HepG2 (cell line): ENCODE measurements around the gene PRKAR1B. TPM values are rescaled to one million over a fixed set of nuclear protein-coding genes. Genes with fewer than 3 reads are reported as not detected.

Experiments used
- AKAP8 ChIP-seq: sonication (generic); formaldehyde crosslinking; IDR thresholded peaks from 2 replicates; pipeline ENCODE4 v1.5.1; 2020; ENCODE audit warnings: mild to moderate bottlenecking, missing genetic modification reagents
- BHLHE40 ChIP-seq: IDR thresholded peaks from 2 replicates; pipeline ENCODE4 v1.6.1; 2011; ENCODE audit warnings: low read length, improper control_type of control experiment
- BRCA1 ChIP-seq: sonication (generic); formaldehyde crosslinking; IDR thresholded peaks from 2 replicates; pipeline ENCODE4 v1.4.0; 2020; ENCODE audit warnings: missing genetic modification reagents
- EED ChIP-seq: sonication (generic); formaldehyde crosslinking; IDR thresholded peaks from 2 replicates; pipeline ENCODE4 v1.5.0; 2020; ENCODE audit warnings: mild to moderate bottlenecking, missing genetic modification reagents
- FOXC1 ChIP-seq: sonication (generic); formaldehyde crosslinking; IDR thresholded peaks from 2 replicates; pipeline ENCODE4 v1.8.0; 2022; ENCODE audit warnings: mild to moderate bottlenecking, missing genetic modification reagents, borderline replicate concordance
- JARID2 ChIP-seq: sonication (generic); formaldehyde crosslinking; IDR thresholded peaks from 2 replicates; pipeline ENCODE4 v1.8.1; 2023; ENCODE audit warnings: missing genetic modification reagents, inconsistent platforms; ENCODE audit not compliant: insufficient replicate concordance
- NFYB ChIP-seq: sonication (generic); formaldehyde crosslinking; IDR thresholded peaks from 2 replicates; pipeline ENCODE4 v1.4.0; 2020; ENCODE audit warnings: missing genetic modification reagents
- RBFOX2 ChIP-seq: fragments of 200-400 bp; formaldehyde crosslinking; IDR thresholded peaks from 2 replicates; pipeline ENCODE4 v1.6.1; 2017; ENCODE audit warnings: low read depth, mild to moderate bottlenecking, low read length
- SMAD9 ChIP-seq: sonication (generic); formaldehyde crosslinking; IDR thresholded peaks from 2 replicates; pipeline ENCODE4 v1.5.1; 2020; ENCODE audit warnings: mild to moderate bottlenecking, missing genetic modification reagents
- TEAD3 ChIP-seq: optimal IDR thresholded peaks from 2 replicates; pipeline ENCODE3; 2016; ENCODE audit warnings: borderline replicate concordance
- ZNF33B ChIP-seq: sonication (generic); formaldehyde crosslinking; IDR thresholded peaks from 2 replicates; pipeline ENCODE4 v1.5.1; 2020; ENCODE audit warnings: mild to moderate bottlenecking, missing genetic modification reagents
- ZNF34 ChIP-seq: sonication (generic); formaldehyde crosslinking; IDR thresholded peaks from 2 replicates; pipeline ENCODE4 v1.4.0; 2020; ENCODE audit warnings: mild to moderate bottlenecking, missing genetic modification reagents, borderline replicate concordance
- ZNF382 ChIP-seq: sonication (generic); formaldehyde crosslinking; IDR thresholded peaks from 2 replicates; pipeline ENCODE4 v1.5.0; 2020; ENCODE audit warnings: missing genetic modification reagents, mild to moderate bottlenecking, borderline replicate concordance
- ZNF496 ChIP-seq: sonication (generic); formaldehyde crosslinking; IDR thresholded peaks from 2 replicates; pipeline ENCODE4 v1.8.1; 2023; ENCODE audit warnings: mild to moderate bottlenecking, moderate library complexity, missing genetic modification reagents; ENCODE audit not compliant: insufficient replicate concordance
- ZNF891 ChIP-seq: sonication (generic); formaldehyde crosslinking; IDR thresholded peaks from 2 replicates; pipeline ENCODE4 v1.5.0; 2020; ENCODE audit warnings: mild to moderate bottlenecking, missing genetic modification reagents
- ZSCAN20 ChIP-seq: sonication (generic); formaldehyde crosslinking; IDR thresholded peaks from 2 replicates; pipeline ENCODE4 v1.4.0; 2020; ENCODE audit warnings: missing genetic modification reagents, mild to moderate bottlenecking, borderline replicate concordance
- polyA plus RNA-seq, 8 experiments: library from polyadenylated mRNA; depleted of rRNA in 3 of 8; stranded (reverse) in 7 of 8; unstranded in 1 of 8; fragments of >200 nt; fragmentation: Illumina TruSeq in 4 of 8; extraction: Trizol in 4 of 8; gene quantifications; 2 replicates each; pipeline versions ENCODE4 v1.2.1 to v1.2.3, GENCODE V29; 2011 to 2016; ENCODE audit warnings: low read depth in 4 of 8, missing spikeins in 1 of 8, mixed read lengths in 1 of 8; ENCODE audit not compliant: insufficient read depth in 1 of 8
- total RNA-seq, 5 experiments: library from RNA; depleted of rRNA; stranded (reverse); fragments of >200 nt; fragmentation: Illumina TruSeq; extraction: Trizol; gene quantifications; 2 replicates each; pipeline ENCODE4 v1.2.3, GENCODE V29; 2016; ENCODE audit warnings: low read depth in 1 of 5
- TF ChIP-seq, protein P1 (sequence below): sonication (generic); formaldehyde crosslinking; IDR thresholded peaks from 2 replicates; pipeline ENCODE4 v1.4.0; 2020; ENCODE audit warnings: missing genetic modification reagents
- TF ChIP-seq, protein P2 (sequence below): sonication (generic); formaldehyde crosslinking; IDR thresholded peaks from 2 replicates; pipeline ENCODE4 v1.4.0; 2020; ENCODE audit warnings: missing genetic modification reagents, borderline replicate concordance
- TF ChIP-seq, protein P3 (sequence below): sonication (generic); formaldehyde crosslinking; IDR thresholded peaks from 2 replicates; pipeline ENCODE4 v1.4.0; 2020; ENCODE audit warnings: low read depth, mild to moderate bottlenecking, missing genetic modification reagents
- TF ChIP-seq, protein P4 (sequence below): sonication (generic); formaldehyde crosslinking; IDR thresholded peaks from 2 replicates; pipeline ENCODE4 v1.4.0; 2020; ENCODE audit warnings: missing genetic modification reagents
- TF ChIP-seq, protein P5 (sequence below): sonication (generic); formaldehyde crosslinking; IDR thresholded peaks from 2 replicates; pipeline ENCODE4 v1.8.0; 2022; ENCODE audit warnings: missing genetic modification reagents, low read depth, mild to moderate bottlenecking, borderline replicate concordance

The PRKAR1B gene
- total and polyA plus RNA-seq, 2 of the 13 experiments (the other 11 are each of a cell fraction or from before 2014, with no cell fraction given), result 7.9 to 28.2 TPM

DNA sequence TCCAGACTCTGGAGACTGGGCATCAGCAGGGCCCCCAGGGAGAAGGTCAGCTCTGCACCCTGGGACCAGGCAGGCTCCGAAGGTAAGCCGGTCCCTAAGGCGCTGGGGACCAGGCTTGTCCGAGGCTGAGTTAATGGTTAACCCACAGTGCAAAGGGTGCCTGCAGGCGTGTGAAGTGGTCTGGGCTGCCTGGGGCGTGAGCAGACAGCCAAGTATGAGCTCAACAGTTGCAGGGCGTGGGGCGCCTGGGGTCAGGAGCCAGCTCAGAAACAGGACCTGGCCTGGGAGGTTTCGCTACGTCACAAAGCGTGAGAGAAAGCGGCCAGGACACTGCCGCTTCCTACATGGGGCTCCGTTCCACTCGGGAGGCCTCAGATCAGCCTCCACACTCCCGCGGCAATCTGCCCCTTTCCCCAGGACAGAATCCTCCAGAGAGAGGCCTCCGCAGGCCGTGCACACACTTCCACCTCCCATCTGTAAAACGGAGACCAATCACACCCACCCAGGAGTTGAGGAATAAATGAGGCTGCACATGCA, 223.4 kb downstream of the PRKAR1B start (continued):
- TF ChIP-seq, protein P1, sequence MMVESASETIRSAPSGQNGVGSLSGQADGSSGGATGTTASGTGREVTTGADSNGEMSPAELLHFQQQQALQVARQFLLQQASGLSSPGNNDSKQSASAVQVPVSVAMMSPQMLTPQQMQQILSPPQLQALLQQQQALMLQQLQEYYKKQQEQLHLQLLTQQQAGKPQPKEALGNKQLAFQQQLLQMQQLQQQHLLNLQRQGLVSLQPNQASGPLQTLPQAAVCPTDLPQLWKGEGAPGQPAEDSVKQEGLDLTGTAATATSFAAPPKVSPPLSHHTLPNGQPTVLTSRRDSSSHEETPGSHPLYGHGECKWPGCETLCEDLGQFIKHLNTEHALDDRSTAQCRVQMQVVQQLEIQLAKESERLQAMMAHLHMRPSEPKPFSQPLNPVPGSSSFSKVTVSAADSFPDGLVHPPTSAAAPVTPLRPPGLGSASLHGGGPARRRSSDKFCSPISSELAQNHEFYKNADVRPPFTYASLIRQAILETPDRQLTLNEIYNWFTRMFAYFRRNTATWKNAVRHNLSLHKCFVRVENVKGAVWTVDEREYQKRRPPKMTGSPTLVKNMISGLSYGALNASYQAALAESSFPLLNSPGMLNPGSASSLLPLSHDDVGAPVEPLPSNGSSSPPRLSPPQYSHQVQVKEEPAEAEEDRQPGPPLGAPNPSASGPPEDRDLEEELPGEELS, result peak; percentile 91
- TF ChIP-seq, protein P2, sequence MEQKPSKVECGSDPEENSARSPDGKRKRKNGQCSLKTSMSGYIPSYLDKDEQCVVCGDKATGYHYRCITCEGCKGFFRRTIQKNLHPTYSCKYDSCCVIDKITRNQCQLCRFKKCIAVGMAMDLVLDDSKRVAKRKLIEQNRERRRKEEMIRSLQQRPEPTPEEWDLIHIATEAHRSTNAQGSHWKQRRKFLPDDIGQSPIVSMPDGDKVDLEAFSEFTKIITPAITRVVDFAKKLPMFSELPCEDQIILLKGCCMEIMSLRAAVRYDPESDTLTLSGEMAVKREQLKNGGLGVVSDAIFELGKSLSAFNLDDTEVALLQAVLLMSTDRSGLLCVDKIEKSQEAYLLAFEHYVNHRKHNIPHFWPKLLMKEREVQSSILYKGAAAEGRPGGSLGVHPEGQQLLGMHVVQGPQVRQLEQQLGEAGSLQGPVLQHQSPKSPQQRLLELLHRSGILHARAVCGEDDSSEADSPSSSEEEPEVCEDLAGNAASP (CRISPR knock-in tag), result peak; percentile 99
- TF ChIP-seq RBFOX2, result 0 out of 2 replicates have a peak, but pooled peaks have one; percentile 26
- no peak for TF ChIP-seq ZSCAN20
- TF ChIP-seq, protein P3, sequence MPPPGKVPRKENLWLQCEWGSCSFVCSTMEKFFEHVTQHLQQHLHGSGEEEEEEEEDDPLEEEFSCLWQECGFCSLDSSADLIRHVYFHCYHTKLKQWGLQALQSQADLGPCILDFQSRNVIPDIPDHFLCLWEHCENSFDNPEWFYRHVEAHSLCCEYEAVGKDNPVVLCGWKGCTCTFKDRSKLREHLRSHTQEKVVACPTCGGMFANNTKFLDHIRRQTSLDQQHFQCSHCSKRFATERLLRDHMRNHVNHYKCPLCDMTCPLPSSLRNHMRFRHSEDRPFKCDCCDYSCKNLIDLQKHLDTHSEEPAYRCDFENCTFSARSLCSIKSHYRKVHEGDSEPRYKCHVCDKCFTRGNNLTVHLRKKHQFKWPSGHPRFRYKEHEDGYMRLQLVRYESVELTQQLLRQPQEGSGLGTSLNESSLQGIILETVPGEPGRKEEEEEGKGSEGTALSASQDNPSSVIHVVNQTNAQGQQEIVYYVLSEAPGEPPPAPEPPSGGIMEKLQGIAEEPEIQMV (CRISPR knock-in tag), result no peak; the same call in 1 of the 2 replicates
- peak; percentile 91; the same call in 1 of the 2 replicates for TF ChIP-seq BRCA1 (CRISPR knock-in tag)
- TF ChIP-seq ZNF496 (CRISPR knock-in tag), result no peak
- TF ChIP-seq AKAP8 (CRISPR knock-in tag), result no peak
- peak; percentile 82 for TF ChIP-seq BHLHE40
- no peak for TF ChIP-seq SMAD9 (CRISPR knock-in tag)
- no peak for TF ChIP-seq ZNF382 (CRISPR knock-in tag)
- TF ChIP-seq ZNF34 (CRISPR knock-in tag), result 0 out of 2 replicates have a peak, but pooled peaks have one; percentile 49
- no peak for TF ChIP-seq EED (CRISPR knock-in tag)
- no peak for TF ChIP-seq JARID2 (CRISPR knock-in tag)
- TF ChIP-seq, protein P4, sequence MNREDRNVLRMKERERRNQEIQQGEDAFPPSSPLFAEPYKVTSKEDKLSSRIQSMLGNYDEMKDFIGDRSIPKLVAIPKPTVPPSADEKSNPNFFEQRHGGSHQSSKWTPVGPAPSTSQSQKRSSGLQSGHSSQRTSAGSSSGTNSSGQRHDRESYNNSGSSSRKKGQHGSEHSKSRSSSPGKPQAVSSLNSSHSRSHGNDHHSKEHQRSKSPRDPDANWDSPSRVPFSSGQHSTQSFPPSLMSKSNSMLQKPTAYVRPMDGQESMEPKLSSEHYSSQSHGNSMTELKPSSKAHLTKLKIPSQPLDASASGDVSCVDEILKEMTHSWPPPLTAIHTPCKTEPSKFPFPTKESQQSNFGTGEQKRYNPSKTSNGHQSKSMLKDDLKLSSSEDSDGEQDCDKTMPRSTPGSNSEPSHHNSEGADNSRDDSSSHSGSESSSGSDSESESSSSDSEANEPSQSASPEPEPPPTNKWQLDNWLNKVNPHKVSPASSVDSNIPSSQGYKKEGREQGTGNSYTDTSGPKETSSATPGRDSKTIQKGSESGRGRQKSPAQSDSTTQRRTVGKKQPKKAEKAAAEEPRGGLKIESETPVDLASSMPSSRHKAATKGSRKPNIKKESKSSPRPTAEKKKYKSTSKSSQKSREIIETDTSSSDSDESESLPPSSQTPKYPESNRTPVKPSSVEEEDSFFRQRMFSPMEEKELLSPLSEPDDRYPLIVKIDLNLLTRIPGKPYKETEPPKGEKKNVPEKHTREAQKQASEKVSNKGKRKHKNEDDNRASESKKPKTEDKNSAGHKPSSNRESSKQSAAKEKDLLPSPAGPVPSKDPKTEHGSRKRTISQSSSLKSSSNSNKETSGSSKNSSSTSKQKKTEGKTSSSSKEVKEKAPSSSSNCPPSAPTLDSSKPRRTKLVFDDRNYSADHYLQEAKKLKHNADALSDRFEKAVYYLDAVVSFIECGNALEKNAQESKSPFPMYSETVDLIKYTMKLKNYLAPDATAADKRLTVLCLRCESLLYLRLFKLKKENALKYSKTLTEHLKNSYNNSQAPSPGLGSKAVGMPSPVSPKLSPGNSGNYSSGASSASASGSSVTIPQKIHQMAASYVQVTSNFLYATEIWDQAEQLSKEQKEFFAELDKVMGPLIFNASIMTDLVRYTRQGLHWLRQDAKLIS (CRISPR knock-in tag), result no peak
- TF ChIP-seq ZNF891 (CRISPR knock-in tag), result no peak
- 0 out of 2 replicates have a peak, but pooled peaks have one; percentile 55 for TF ChIP-seq ZNF33B (CRISPR knock-in tag)
- TF ChIP-seq TEAD3 (CRISPR knock-in tag), result peak; percentile 80
- no peak for TF ChIP-seq FOXC1 (CRISPR knock-in tag)
- TF ChIP-seq, protein P5, sequence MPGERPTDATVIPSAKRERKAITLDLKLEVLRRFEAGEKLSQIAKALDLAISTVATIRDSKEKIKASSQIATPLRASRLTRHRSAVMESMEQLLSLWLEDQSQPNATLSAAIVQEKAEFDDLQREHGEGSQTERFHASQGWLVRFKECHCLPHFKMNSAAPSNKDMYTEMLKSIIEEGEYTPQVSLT (CRISPR knock-in tag), result no peak
- no peak for TF ChIP-seq NFYB (CRISPR knock-in tag)
